ENCODE measurements around the gene SBDS.
"Not testable (repeated sequence)": the region's sequence is repeated elsewhere in the genome, so short reads cannot be mapped to it uniquely, and the experiment has no call there.

The SBDS gene

DNA sequence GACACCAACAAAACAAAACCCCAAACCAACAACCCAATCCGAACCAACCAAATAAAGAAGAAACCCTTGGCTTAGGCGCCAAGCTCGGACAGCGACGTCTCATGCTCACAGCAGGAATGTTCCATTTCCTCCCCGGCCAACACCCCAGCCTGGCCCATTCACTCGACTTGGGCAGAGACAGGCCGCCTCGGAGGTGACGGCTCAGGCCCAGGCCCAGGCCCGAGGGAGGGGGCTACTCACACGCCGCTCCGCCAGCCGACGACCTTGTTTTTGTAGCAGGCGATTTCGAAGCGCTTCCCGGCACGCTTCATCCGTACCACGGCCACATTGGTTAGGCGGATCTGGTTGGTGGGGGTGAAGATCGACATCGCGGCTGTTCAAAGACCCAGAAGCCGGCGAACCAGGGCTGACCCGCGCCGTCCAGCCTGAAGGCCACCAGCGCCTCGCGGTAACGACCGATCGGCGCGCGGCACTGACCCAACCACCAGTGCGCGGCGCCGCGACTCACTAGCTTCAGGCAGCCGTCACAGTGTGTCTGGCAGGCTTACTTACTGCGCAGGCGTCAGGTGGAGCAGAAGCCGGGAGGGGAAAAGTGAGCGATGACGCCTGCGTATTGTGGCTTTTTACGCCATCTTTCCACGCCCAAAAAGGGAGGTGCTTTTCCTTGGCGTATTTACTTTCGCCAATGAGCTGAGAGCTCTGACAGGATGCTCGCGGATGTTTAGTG lies at the start of gene SBDS:
TSS of gene SBDS (minus strand) at position 537 of the 727 bp plus-strand sequence. CDS start at position 368, 169 bp downstream.
- peak within 1 kb of the TSS; percentile 79 for H3K4me3 ChIP-seq (ENCODE audit: low read depth, low read length)
- DNase-seq (ENCODE audit: low read depth): peak; percentile 98

DNA sequence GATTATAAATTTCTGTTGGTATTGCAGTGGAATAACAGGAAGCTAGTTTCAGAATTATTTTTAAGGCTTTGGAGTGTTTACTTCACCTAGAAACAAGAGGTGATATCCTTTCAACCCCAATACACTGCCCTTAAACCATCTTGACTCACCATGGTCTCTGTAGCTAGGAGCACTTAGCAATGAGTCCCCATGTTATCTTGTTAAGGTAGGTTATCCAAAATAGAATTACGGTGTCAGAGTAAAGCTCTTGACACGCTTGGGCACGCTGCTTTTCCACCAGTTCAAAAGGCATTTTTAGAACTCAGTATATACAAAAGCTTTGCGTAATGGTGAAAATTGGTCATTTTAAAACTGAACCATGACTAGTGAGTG lies 48.2 kb upstream of the SBDS start:
- not testable (repeated sequence) for H3K4me3 ChIP-seq (ENCODE audit: low read depth, low read length); DNase-seq (ENCODE audit: low read depth)

DNA sequence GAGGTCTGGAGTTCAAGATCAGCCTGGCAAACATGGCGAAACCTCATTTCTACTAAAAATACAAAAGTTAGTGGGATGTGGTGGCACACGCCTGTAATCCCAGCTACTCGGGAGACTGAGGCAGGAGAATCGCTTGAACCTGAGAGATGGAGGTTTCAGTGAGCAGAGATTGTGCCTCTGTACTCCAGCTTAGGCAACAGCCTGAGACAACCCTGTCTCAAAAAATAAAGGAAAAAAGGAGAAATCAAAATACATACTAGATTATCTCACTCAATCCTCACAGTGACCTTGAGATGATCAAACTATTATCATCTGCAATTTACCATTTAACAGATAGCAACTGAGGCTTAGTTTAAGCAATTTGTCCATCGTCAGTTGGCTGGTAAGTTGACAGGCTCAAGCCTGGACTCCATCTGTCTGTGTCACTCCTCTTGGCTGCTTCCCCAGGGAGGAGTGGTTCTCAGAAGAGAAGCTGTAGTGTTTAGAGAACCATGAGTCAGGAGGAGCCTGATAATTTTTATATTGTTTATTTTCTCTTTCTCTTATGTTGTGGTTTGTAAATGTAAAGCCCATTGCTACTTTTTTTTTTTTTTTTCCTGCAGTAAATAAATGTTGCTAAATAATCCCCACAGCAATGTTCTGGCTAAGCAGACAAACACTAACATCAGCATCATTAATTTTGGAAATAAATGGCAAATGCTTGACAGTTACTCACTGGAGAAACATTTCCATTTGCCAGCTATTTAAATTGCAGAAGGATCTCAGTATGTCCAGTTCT lies 47.6 kb upstream of the SBDS start:
- not testable (repeated sequence) for DNase-seq (ENCODE audit: low read depth); H3K4me3 ChIP-seq (ENCODE audit: low read depth, low read length)

DNA sequence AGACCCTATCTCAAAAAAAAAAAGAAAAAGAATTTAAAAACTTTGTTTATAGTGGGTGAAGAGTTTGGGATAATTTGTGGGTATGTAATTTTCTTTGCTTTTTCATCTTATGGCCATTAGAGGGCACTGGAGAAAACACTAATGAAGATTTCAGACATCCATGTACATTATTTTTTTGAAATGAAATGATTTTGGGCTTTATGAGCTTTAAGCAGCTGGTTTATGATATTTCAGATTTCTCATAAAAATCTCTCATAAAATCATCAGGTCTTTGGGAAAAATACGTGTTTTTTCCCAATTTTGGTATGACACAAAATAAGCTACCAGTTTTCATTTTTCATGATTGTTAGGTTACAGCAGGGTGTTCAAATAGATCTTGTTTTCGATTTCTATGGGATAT lies 45.4 kb upstream of the SBDS start:
- DNase-seq (ENCODE audit: low read depth); H3K4me3 ChIP-seq (ENCODE audit: low read depth, low read length): not testable (repeated sequence)

DNA sequence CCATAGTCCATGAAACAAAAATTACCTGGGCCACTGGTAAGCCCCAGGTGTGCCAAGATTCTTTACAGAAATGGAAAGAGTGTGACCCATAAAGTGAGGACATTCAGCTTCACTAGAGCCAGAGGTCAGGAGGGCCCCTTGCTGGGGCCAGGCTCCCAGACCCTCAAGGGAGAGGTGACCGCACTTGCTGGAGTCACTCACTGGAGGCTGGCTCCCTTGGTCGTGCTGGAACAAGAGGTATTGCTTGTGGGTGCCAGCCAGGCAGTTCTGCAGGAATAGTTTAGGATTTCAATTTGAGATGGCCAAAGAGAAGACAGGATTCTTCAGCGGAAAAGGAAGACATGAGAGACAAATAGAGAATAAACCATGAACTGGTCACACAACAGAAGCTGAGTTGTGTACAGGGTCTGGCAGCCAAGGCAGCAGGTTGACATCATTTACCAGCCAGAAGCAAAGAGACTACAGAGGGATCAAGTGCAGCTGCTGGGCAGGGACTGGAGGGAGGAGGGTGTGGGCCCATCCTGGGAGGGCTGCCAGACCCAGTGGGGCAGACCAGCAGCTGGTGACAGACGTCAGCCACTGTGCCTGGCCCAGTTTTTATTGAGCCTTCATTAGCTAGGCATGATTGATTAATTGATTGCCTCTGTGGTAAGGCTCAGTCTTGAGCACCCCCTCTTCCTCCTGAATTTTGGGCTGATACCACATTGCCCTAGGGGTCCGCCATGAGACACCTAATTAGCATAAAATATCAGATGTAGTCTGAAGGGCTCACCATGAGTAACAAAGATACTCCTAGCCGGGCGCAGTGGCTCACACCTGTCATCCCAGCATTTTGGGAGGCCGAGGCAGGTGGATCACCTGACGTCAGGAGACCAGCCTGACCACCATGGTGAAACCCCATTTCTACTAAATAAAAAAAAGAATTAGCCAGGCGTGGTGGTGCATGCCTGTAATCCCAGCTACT lies 41.3 kb upstream of the SBDS start:
- not testable (repeated sequence) for H3K4me3 ChIP-seq (ENCODE audit: low read depth, low read length); DNase-seq (ENCODE audit: low read depth)

DNA sequence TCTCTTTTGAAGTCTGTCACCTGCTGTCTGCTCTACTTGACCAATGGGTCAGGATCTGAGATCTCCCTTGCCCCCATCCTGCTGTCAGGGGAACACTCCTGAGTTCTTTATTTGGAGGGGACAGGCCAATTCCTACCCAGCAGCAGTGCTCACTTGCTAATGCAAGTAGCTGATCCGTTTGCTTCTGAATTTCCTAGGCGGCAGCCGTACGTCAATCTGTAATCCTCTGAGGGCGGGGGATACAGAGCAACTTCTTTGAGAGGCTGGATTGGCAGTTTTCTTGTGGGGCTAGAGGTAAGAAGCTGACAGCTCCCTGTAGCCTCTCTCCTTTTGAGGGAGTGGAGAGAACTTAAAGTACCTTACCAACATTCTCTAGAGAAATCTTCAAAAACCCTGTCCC lies 37.9 kb upstream of the SBDS start:
- TF ChIP-seq, protein P1, sequence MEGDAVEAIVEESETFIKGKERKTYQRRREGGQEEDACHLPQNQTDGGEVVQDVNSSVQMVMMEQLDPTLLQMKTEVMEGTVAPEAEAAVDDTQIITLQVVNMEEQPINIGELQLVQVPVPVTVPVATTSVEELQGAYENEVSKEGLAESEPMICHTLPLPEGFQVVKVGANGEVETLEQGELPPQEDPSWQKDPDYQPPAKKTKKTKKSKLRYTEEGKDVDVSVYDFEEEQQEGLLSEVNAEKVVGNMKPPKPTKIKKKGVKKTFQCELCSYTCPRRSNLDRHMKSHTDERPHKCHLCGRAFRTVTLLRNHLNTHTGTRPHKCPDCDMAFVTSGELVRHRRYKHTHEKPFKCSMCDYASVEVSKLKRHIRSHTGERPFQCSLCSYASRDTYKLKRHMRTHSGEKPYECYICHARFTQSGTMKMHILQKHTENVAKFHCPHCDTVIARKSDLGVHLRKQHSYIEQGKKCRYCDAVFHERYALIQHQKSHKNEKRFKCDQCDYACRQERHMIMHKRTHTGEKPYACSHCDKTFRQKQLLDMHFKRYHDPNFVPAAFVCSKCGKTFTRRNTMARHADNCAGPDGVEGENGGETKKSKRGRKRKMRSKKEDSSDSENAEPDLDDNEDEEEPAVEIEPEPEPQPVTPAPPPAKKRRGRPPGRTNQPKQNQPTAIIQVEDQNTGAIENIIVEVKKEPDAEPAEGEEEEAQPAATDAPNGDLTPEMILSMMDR (IDR thresholded peaks at IDR 0.05; ENCODE audit: insufficient read depth, low read depth, low read length, missing control alignments): no peak
- DNase-seq (ENCODE audit: low read depth): no peak
- H3K4me3 ChIP-seq (ENCODE audit: low read depth, low read length): no peak overlapping the region

DNA sequence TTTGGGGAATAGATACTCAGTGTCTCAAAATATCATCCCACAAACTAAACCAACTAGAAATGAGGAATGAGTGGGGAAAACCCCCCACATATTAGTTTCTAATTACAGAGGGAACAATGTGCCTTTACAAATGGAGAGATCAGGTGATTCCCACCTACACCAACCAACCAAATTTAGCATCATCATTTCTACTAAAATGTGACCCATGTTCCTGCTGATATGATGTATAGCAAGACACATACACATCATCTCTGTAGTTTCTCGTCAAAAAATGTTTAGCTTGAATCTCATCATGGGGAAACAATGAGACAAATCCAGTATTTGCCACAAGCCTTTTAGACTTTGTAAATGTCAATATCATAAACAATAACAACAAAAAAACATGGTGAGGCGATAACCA lies 36.3 kb upstream of the SBDS start:
- H3K4me3 ChIP-seq (ENCODE audit: low read depth, low read length); DNase-seq (ENCODE audit: low read depth): not testable (repeated sequence)

DNA sequence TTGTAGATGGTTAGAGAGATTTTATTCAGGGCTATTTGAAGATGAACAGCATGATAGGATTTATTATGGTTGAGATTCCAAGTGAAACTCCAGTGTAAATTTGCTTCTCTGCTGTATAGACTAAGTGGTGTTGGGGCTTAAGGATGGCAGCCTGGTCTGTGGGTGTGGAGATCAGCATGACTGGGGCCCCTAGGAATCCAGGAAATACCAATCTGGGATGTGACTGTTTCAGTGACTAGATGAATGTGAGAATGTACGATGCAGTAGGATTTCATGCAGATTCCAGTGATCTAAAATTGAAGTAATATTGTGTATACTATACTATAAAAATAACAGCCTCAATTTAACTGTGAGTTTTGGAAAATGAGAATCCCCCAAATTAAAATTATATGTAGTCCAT lies 30.1 kb upstream of the SBDS start:
- not testable (repeated sequence) for H3K4me3 ChIP-seq (ENCODE audit: low read depth, low read length); DNase-seq (ENCODE audit: low read depth)

DNA sequence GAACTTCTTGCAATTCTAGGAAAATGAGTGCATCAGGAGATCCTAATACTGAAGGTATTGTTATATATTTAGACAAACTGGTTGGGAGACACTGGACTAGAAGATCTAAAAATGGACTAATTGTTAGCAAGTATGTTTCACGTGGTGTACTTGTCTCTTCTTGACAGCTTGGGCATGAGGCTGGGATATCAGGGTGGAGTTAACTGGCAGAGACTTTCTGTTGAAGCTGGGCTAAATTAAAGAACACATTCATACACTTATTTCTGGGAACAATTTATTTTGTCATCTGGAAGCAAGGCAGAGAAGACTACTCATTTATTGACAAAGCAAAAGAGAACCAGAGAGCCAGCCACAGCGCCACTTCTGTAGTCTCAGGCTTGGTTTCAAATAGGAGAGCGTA lies 27.1 kb upstream of the SBDS start:
- DNase-seq (ENCODE audit: low read depth): no peak
- TF ChIP-seq, protein P1 (IDR thresholded peaks at IDR 0.05; ENCODE audit: insufficient read depth, low read depth, low read length, missing control alignments): no peak
- H3K4me3 ChIP-seq (ENCODE audit: low read depth, low read length): no peak overlapping the region

DNA sequence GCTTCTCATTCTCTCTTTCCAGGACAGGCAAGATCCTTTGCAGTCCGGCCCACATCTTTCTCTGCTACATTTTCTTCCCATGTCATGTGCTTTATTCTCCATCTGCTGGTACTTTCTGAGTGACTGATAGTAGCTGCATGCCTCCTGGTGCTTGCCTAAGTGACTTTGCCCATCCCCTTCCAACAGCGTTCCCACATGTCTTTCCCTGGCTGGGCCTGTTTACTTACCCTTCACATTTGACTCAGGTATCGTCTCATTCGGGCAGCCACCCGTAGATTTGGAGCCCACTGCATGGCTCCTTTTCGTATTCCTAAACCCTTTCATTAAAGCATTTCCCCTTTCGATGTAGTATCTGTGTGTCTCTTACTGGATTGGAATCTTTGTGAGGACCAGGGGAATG lies 25.9 kb upstream of the SBDS start:
- TF ChIP-seq, protein P1 (IDR thresholded peaks at IDR 0.05; ENCODE audit: insufficient read depth, low read depth, low read length, missing control alignments): no peak
- no peak for DNase-seq (ENCODE audit: low read depth)
- H3K4me3 ChIP-seq (ENCODE audit: low read depth, low read length): no peak overlapping the region

All from GM12865 (cell line).